Hepatocyte (in vitro differentiated cells): ENCODE measurements around the gene SLC9A1. TPM values are rescaled to one million over a fixed set of nuclear protein-coding genes. Genes with fewer than 3 reads are reported as not detected.

Experiments
- DNase-seq: peaks from one replicate; pipeline ENCODE4 v3.0.0-alpha.2; 2016; ENCODE audit warnings: low spot score
- H2AFZ ChIP-seq: fragments of 200-600 bp; sonication (generic); 2 replicates; pipeline ENCODE4 v1.6.0; 2016; ENCODE audit warnings: antibody characterized with exemption, mild to moderate bottlenecking
- H3K27ac ChIP-seq: fragments of 200-600 bp; sonication (generic); 2 replicates; pipeline ENCODE4 v1.5.1; 2016; ENCODE audit warnings: mild to moderate bottlenecking
- H3K27me3 ChIP-seq: fragments of 200-600 bp; sonication (generic); 2 replicates; pipeline ENCODE4 v1.6.1; 2016
- H3K36me3 ChIP-seq: fragments of 200-600 bp; sonication (generic); replicated peaks from 2 replicates; pipeline ENCODE4 v1.5.1; 2016; ENCODE audit warnings: low read depth; ENCODE audit not compliant: insufficient read depth
- H3K4me1 ChIP-seq: fragments of 200-600 bp; sonication (generic); 2 replicates; pipeline ENCODE4 v1.5.1; 2016; ENCODE audit warnings: mild to moderate bottlenecking, moderate library complexity; ENCODE audit not compliant: insufficient read depth
- H3K4me2 ChIP-seq: fragments of 200-600 bp; sonication (generic); 2 replicates; pipeline ENCODE4 v1.6.0; 2016
- H3K4me3 ChIP-seq: fragments of 200-600 bp; sonication (generic); 2 replicates; pipeline ENCODE4 v1.5.1; 2016; ENCODE audit warnings: mild to moderate bottlenecking
- H3K79me2 ChIP-seq: fragments of 200-600 bp; sonication (generic); 2 replicates; pipeline ENCODE4 v1.6.0; 2017; ENCODE audit warnings: mild to moderate bottlenecking
- H3K9me2 ChIP-seq: fragments of 200-600 bp; sonication (generic); replicated peaks from 2 replicates; pipeline ENCODE4 v1.6.0; 2017; ENCODE audit warnings: mild to moderate bottlenecking; ENCODE audit not compliant: insufficient read depth
- H3K9me3 ChIP-seq: fragments of 200-600 bp; sonication (generic); 2 replicates; pipeline ENCODE4 v1.5.1; 2016; ENCODE audit warnings: low read depth, mild to moderate bottlenecking
- H4K20me1 ChIP-seq: fragments of 200-600 bp; sonication (generic); 2 replicates; pipeline ENCODE4 v1.6.0; 2016; ENCODE audit warnings: mild to moderate bottlenecking; ENCODE audit not compliant: insufficient read depth, poor library complexity, severe bottlenecking
- EZH2 ChIP-seq: fragments of 200-600 bp; sonication (generic); IDR thresholded peaks from 2 replicates; pipeline ENCODE4 v1.6.1; 2016; ENCODE audit warnings: antibody characterized with exemption, mild to moderate bottlenecking, borderline replicate concordance
- EZH2phosphoT487 ChIP-seq: fragments of 200-600 bp; sonication (generic); IDR thresholded peaks from one replicate; pipeline ENCODE4 v1.6.1; 2018; ENCODE audit warnings: antibody characterized with exemption, mild to moderate bottlenecking, low read depth, moderate library complexity; ENCODE audit not compliant: unreplicated experiment, severe bottlenecking
- WGBS: methylation state at CpG from one replicate; pipeline ENCODE4 v1.1.6; 2016; ENCODE audit warnings: low lambda C conversion rate; ENCODE audit errors: missing lambda C conversion rate; 5-methylcytosine and 5-hydroxymethylcytosine counted together
- polyA plus RNA-seq: library from polyadenylated mRNA; unstranded; fragments of >200 nt; fragmentation: Nextera tagmentation; extraction: Ambion mirVana; gene quantifications from 2 replicates; pipeline ENCODE4 v1.2.1, GENCODE V29; 2016
- total RNA-seq: library from RNA; depleted of rRNA; stranded (reverse); fragments of >200 nt; gene quantifications from 2 replicates; pipeline ENCODE4 v1.2.3, GENCODE V29; 2014
- TF ChIP-seq, protein P1 (sequence below): fragments of 200-600 bp; sonication (generic); IDR thresholded peaks from 2 replicates; pipeline ENCODE4 v1.5.1; 2016; ENCODE audit warnings: antibody characterized with exemption, mild to moderate bottlenecking; ENCODE audit not compliant: poor library complexity

Gene SLC9A1
- total and polyA plus RNA-seq, 2 experiments from 2014 or later = 13.3 to 31.3 TPM

DNA sequence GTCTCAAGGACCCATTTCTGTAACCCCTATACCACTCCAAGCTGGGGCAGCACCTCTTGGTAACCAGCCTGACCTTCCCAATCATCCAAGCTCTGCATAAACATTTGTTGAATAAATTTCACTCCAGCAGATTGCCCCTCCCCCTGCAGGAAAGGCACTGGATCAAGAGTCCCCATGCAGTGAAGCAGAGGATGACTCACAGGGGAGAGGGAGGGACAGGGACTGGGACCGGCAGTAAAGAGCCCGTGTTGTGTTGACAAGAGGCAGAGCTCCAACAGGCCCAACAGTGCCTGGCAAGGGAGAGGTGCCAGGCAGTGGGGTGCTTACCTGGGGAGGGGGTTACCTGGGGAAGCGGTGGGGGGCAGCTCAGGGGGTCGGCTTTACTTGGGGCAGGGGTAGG lies 32.3 kb downstream of the SLC9A1 start:
- 45% methylated on average over 4 of the region's 4 CpGs for WGBS
- H3K4me1 ChIP-seq = peaks cover 36% of the 10 kb centered on the region
- H3K27me3 ChIP-seq = no peaks in the 10 kb centered on the region
- H3K36me3 ChIP-seq = no peaks in the 10 kb centered on the region
- TF ChIP-seq EZH2 (no peak), EZH2phosphoT487 (no peak)
- TF ChIP-seq, protein P1, sequence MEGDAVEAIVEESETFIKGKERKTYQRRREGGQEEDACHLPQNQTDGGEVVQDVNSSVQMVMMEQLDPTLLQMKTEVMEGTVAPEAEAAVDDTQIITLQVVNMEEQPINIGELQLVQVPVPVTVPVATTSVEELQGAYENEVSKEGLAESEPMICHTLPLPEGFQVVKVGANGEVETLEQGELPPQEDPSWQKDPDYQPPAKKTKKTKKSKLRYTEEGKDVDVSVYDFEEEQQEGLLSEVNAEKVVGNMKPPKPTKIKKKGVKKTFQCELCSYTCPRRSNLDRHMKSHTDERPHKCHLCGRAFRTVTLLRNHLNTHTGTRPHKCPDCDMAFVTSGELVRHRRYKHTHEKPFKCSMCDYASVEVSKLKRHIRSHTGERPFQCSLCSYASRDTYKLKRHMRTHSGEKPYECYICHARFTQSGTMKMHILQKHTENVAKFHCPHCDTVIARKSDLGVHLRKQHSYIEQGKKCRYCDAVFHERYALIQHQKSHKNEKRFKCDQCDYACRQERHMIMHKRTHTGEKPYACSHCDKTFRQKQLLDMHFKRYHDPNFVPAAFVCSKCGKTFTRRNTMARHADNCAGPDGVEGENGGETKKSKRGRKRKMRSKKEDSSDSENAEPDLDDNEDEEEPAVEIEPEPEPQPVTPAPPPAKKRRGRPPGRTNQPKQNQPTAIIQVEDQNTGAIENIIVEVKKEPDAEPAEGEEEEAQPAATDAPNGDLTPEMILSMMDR = no peak
- H3K4me2 ChIP-seq = no peak overlapping the region
- H3K9me2 ChIP-seq = no peaks in the 10 kb centered on the region
- no peaks in the 10 kb centered on the region for H4K20me1 ChIP-seq
- H3K9me3 ChIP-seq = no peaks in the 10 kb centered on the region
- H3K27ac ChIP-seq = peak overlapping the region; percentile 57
- no peak overlapping the region for H3K4me3 ChIP-seq
- H2AFZ ChIP-seq = no peak overlapping the region
- DNase-seq = peak; percentile 86
- H3K79me2 ChIP-seq = peaks cover 29% of the 10 kb centered on the region

DNA sequence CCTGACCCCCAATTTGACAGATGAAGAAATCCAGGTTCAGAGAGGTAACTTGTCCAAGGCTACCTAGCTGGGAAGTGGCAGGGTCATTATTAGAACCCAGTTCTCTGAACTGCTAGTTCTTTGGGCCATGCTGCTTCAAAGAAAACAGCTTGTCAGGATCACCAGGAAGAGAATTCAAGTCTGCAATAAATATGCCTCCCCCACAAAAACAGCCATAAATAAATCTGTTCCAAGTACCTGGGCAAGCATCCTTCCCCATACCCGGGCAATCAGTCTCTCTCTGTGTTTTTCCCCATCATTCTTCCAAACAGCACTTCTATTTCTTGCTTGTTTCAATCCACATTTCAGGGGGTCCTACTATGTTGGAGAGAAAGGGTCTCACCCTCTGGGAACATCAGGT lies 34.1 kb downstream of the SLC9A1 start:
- TF ChIP-seq EZH2 = no peak
- TF ChIP-seq EZH2phosphoT487 = no peak
- TF ChIP-seq, protein P1 = no peak
- Histone ChIP-seq H3K9me3 (no peaks in the 10 kb centered on the region), H2AFZ (no peak overlapping the region), H3K4me3 (no peak overlapping the region), H3K36me3 (no peaks in the 10 kb centered on the region), H3K9me2 (no peaks in the 10 kb centered on the region), H3K4me1 (peaks cover 42% of the 10 kb centered on the region), H3K79me2 (peaks cover 45% of the 10 kb centered on the region), H3K27me3 (no peaks in the 10 kb centered on the region), H3K4me2 (no peak overlapping the region), H4K20me1 (no peaks in the 10 kb centered on the region), H3K27ac (no peak overlapping the region)
- DNase-seq = no peak
- 90% methylated on average over 1 of the region's 1 CpG for WGBS

DNA sequence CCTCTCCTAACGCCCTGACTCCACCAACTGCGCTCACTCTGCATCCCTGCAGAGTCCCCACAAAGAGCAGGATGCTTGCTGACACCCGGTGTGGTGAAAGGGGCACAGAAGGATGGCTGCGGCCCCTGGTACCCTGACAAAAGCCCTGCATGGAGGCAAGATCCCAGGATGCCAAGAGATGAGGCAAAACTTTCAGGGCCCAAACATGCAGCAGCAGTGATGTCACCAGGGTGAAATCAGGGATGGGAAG lies 36.6 kb downstream of the SLC9A1 start:
- no peaks in the 10 kb centered on the region for H4K20me1 ChIP-seq
- no peak overlapping the region for H2AFZ ChIP-seq
- peaks cover 56% of the 10 kb centered on the region for H3K79me2 ChIP-seq
- no peak overlapping the region for H3K4me2 ChIP-seq
- 93% methylated on average over 4 of the region's 4 CpGs for WGBS
- no peaks in the 10 kb centered on the region for H3K36me3 ChIP-seq
- H3K27me3 ChIP-seq = no peaks in the 10 kb centered on the region
- no peak for DNase-seq
- H3K4me3 ChIP-seq = no peak overlapping the region
- H3K9me3 ChIP-seq = no peaks in the 10 kb centered on the region
- H3K9me2 ChIP-seq = no peaks in the 10 kb centered on the region
- H3K27ac ChIP-seq = peak overlapping the region; percentile 64
- peaks cover 57% of the 10 kb centered on the region for H3K4me1 ChIP-seq
- TF ChIP-seq, protein P1 = no peak

DNA sequence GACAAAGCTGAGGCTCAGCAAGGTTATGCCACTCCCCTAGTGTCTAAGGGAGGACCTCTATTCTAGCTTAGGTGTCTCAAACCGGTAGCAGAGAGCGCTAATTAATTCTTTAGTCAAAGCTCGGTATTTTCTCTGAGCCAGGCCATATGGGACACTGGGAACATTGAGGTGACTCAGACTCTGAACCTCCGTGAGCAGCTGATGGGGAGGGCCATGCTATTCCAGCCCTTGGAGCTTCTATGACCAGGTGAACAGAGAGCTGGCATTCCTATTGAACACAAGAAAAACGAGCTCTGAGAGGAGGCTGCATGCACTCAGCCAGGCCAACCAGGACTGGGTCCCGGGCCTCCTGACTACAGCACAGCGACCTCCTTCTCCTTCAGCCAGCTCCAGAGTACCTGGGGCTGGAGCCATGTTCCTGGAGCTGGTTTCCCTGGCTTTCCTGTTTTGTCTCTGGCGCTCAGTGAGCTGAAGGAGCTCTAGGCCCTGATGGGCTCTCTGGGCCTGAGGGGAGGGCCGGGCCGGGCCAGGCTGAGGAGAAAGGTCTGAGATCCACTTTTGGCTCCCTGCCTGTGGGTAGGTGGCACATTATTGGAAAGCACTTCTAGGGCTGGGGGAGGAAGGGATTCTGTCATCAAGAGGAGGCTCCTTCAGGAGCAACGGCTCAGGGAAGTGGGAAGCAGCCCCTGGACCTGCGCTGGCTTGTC lies 37.0 kb downstream of the SLC9A1 start:
- WGBS = 82% methylated on average over 12 of the region's 12 CpGs
- Histone ChIP-seq H4K20me1 (no peaks in the 10 kb centered on the region), H3K27me3 (no peaks in the 10 kb centered on the region), H3K27ac (peak overlapping the region; percentile 64), H3K4me1 (peaks cover 54% of the 10 kb centered on the region), H3K36me3 (no peaks in the 10 kb centered on the region), H3K9me3 (no peaks in the 10 kb centered on the region), H3K9me2 (no peaks in the 10 kb centered on the region), H2AFZ (no peak overlapping the region), H3K4me3 (no peak overlapping the region), H3K4me2 (no peak overlapping the region), H3K79me2 (peaks cover 61% of the 10 kb centered on the region)
- no peak for DNase-seq
- TF ChIP-seq EZH2phosphoT487 (no peak), EZH2 (no peak)
- TF ChIP-seq, protein P1 = no peak
